Subcutaneous adipose tissue (tissue), 4 donors: ENCODE results near the gene LAX1. TPM values are rescaled to one million over a fixed set of nuclear protein-coding genes. Genes with fewer than 3 reads are reported as not detected.

ENCODE experiments used
- CTCF ChIP-seq: fragments of 450-650 bp; IDR thresholded peaks from one replicate; pipeline ENCODE4 v1.5.1; 2016; ENCODE audit warnings: low read depth, mild to moderate bottlenecking, control low read depth, antibody characterized with exemption, moderate library complexity
- total RNA-seq, 4 donors: library from RNA; depleted of rRNA; stranded (reverse); fragments of >200 nt; gene quantifications; one replicate each; pipeline ENCODE4 v1.1.0, GENCODE V29; 2016

LAX1 gene
- total RNA-seq, 4 donors from 2014 or later = 0.57 to 2.1 (median 1.3) TPM

- no peak for TF ChIP-seq CTCF
These were observed 4.5 kb upstream of the LAX1 start for GRCh38 chr1:203760506-203760905.

DNA sequence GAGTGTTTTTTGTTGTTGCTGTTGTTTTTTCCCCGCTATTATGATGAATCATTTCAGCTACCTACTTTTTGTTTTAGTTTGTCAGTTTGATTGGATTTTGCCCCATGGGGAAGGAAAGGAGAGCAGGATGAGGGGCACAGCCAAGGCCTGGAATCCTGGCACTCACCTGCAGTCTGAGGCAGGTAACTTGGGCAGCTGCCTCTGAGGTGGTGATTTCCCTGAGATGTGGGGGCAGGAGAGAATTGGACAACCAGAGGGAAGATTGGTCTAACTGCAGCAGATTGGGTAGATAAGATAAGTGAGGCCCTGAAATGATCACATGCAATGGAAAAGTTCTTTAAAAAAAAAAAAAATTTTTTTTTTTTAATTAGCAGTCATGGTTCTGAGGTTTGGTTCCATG, 1.5 kb upstream of the LAX1 start:
- no peak for TF ChIP-seq CTCF

DNA sequence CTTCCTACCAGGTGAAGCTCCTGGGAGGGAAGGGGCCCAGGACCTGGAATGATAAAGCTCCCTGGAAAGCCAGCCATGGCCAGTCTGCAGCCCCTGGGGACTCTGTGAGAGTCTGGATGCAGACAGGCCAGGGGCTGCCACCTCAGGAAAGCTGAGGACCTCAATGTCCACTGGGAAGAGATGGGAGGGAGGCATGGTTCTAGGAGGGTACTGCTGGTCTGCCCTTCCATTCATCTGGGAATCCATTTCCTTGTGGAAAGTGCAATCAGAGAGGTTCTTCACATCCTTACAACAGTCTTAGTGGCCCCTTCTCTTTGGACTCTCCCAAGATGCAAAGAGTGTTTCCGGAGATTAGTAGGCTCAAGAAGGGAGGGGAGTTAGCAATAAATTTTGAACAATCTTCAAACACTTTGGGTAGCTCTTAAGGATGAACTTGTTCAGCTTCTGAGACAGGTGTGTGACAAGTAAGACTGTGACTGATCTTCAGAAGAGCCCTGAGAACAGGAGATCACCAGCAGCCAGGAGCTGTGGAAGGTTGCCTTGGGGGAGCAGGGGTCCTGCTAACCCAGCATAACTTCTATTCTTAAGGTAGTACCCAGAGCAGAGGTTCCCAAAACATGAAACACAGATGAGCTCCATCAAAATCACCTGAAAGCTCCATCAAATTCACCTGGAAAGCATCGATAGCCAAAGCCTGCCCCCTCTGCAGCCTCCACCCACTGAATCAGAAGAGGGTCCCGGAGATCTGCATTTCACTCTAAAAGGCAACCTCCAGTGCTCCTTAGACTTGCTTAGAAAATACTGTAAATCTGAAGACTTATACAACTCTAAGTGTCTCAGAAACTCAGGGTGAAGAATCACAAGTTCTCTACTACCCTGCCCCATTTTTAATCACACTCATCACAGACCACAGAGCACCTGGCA, 616 bp upstream of the LAX1 start:
- no peak for TF ChIP-seq CTCF

GRCh38 chr1:203768256-203768655, 3.3 kb downstream of the LAX1 start:
- TF ChIP-seq CTCF = no peak

GRCh38 chr1:203769505-203770343, 4.7 kb downstream of the LAX1 start:
- no peak for TF ChIP-seq CTCF

DNA sequence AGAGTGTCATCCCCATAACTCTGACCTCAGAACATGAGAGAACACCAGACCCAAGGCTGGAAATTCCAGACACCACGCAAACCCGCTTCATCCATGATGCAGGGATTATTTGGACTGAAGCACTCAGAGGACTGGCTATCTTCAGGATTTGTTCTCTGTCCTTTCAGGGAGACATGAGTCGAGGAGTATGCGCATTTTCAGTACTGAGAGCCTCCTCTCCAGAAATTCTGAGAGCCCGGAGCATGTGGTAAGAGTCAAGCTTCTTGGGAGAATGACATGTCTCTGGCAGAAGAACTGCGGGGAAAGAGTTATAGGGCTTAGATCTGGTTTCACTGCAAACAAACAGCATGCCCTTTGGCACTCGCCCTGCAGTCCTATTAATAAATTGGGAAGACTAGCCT, 6.9 kb downstream of the LAX1 start:
- TF ChIP-seq CTCF = no peak

DNA sequence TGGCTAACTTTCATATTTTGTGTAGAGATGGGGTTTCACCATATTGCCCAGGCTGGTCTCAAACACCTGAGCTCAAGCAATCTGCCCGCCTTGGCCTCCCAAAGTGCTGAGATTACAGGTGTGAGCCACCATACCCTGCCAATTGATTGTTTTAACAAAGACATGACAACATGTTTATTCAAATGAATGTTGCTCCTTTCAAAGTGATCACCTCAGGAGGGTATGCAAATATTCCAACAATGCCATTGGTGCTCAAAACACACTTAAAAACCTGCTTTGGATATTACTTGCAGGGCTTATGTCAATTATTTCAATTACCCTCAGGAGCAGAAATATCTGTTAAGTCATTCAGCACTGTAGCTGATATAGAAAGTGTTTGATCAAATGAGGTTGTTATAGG, 7.9 kb downstream of the LAX1 start:
- no peak for TF ChIP-seq CTCF
